Measurements from ENCODE around the gene ABHD2.

The ABHD2 gene

GRCh38 chr15:89192136-89192535, 103.9 kb downstream of the ABHD2 start:
- H3K27me3 ChIP-seq (ENCODE audit: control insufficient read depth, insufficient read depth, low read length, poor library complexity, severe bottlenecking), result no peaks in the 10 kb centered on the region
- no peak overlapping the region for H3K4me3 ChIP-seq (ENCODE audit: insufficient read depth, low read depth, low read length)
- peaks cover 7% of the 10 kb centered on the region for H3K36me3 ChIP-seq (ENCODE audit: control insufficient read depth, insufficient read depth, low read length)
- H3K27ac ChIP-seq (ENCODE audit: insufficient read depth, low read depth, low read length, poor library complexity, severe bottlenecking), result no peak overlapping the region
- no peaks in the 10 kb centered on the region for H3K9me3 ChIP-seq (ENCODE audit: control insufficient read depth, low read length)
- WGBS, 2 experiments, result 79 to 86% methylated on average over 2 of the region's 2 CpGs
- H3K4me1 ChIP-seq (ENCODE audit: control insufficient read depth, insufficient read depth, low read length), result peaks cover 9% of the 10 kb centered on the region

GRCh38 chr15:89192766-89193165, 104.5 kb downstream of the ABHD2 start:
- Histone ChIP-seq H3K27me3 (ENCODE audit: control insufficient read depth, insufficient read depth, low read length, poor library complexity, severe bottlenecking) (no peaks in the 10 kb centered on the region), H3K4me3 (ENCODE audit: insufficient read depth, low read depth, low read length) (no peak overlapping the region), H3K27ac (ENCODE audit: insufficient read depth, low read depth, low read length, poor library complexity, severe bottlenecking) (no peak overlapping the region), H3K9me3 (ENCODE audit: control insufficient read depth, low read length) (no peaks in the 10 kb centered on the region), H3K4me1 (ENCODE audit: control insufficient read depth, insufficient read depth, low read length) (peaks cover 14% of the 10 kb centered on the region), H3K36me3 (ENCODE audit: control insufficient read depth, insufficient read depth, low read length) (peaks cover 7% of the 10 kb centered on the region)
- WGBS, 2 experiments, result 84 to 89% methylated on average over 3 of the region's 3 CpGs

GRCh38 chr15:89194608-89195007, 106.4 kb downstream of the ABHD2 start:
- no peak overlapping the region for H3K27ac ChIP-seq (ENCODE audit: insufficient read depth, low read depth, low read length, poor library complexity, severe bottlenecking)
- H3K4me1 ChIP-seq (ENCODE audit: control insufficient read depth, insufficient read depth, low read length), result peaks cover 32% of the 10 kb centered on the region
- H3K36me3 ChIP-seq (ENCODE audit: control insufficient read depth, insufficient read depth, low read length), result peaks cover 7% of the 10 kb centered on the region
- H3K27me3 ChIP-seq (ENCODE audit: control insufficient read depth, insufficient read depth, low read length, poor library complexity, severe bottlenecking), result no peaks in the 10 kb centered on the region
- H3K4me3 ChIP-seq (ENCODE audit: insufficient read depth, low read depth, low read length), result no peak overlapping the region
- 84 to 92% methylated on average over 4 of the region's 4 CpGs for WGBS, 2 experiments
- no peaks in the 10 kb centered on the region for H3K9me3 ChIP-seq (ENCODE audit: control insufficient read depth, low read length)

- Histone ChIP-seq H3K27ac (ENCODE audit: insufficient read depth, low read depth, low read length, poor library complexity, severe bottlenecking) (no peak overlapping the region), H3K4me3 (ENCODE audit: insufficient read depth, low read depth, low read length) (no peak overlapping the region), H3K9me3 (ENCODE audit: control insufficient read depth, low read length) (no peaks in the 10 kb centered on the region), H3K27me3 (ENCODE audit: control insufficient read depth, insufficient read depth, low read length, poor library complexity, severe bottlenecking) (no peaks in the 10 kb centered on the region), H3K36me3 (ENCODE audit: control insufficient read depth, insufficient read depth, low read length) (peaks cover 5% of the 10 kb centered on the region), H3K4me1 (ENCODE audit: control insufficient read depth, insufficient read depth, low read length) (peaks cover 42% of the 10 kb centered on the region)
- WGBS, 2 experiments, result 81 to 84% methylated on average over 8 of the region's 8 CpGs
Observed at GRCh38 chr15:89195836-89196235, 107.6 kb downstream of the ABHD2 start.

- no peak overlapping the region for H3K27ac ChIP-seq (ENCODE audit: insufficient read depth, low read depth, low read length, poor library complexity, severe bottlenecking)
Observed at GRCh38 chr15:89196241-89196640, 108.0 kb downstream of the ABHD2 start.

GRCh38 chr15:89196994-89197393, 108.7 kb downstream of the ABHD2 start:
- WGBS, 2 experiments, result 89 to 91% methylated on average over 7 of the region's 7 CpGs
- H3K27ac ChIP-seq (ENCODE audit: insufficient read depth, low read depth, low read length, poor library complexity, severe bottlenecking), result peak overlapping the region; percentile 87
- H3K4me1 ChIP-seq (ENCODE audit: control insufficient read depth, insufficient read depth, low read length), result peaks cover 42% of the 10 kb centered on the region
- no peaks in the 10 kb centered on the region for H3K27me3 ChIP-seq (ENCODE audit: control insufficient read depth, insufficient read depth, low read length, poor library complexity, severe bottlenecking)
- H3K36me3 ChIP-seq (ENCODE audit: control insufficient read depth, insufficient read depth, low read length), result no peaks in the 10 kb centered on the region
- no peaks in the 10 kb centered on the region for H3K9me3 ChIP-seq (ENCODE audit: control insufficient read depth, low read length)
- H3K4me3 ChIP-seq (ENCODE audit: insufficient read depth, low read depth, low read length), result no peak overlapping the region

More at GRCh38 chr15:89196241-89196640, 108.0 kb downstream of the ABHD2 start:
- Histone ChIP-seq H3K27me3 (ENCODE audit: control insufficient read depth, insufficient read depth, low read length, poor library complexity, severe bottlenecking) (no peaks in the 10 kb centered on the region), H3K36me3 (ENCODE audit: control insufficient read depth, insufficient read depth, low read length) (peaks cover 1% of the 10 kb centered on the region), H3K4me3 (ENCODE audit: insufficient read depth, low read depth, low read length) (no peak overlapping the region), H3K9me3 (ENCODE audit: control insufficient read depth, low read length) (no peaks in the 10 kb centered on the region), H3K4me1 (ENCODE audit: control insufficient read depth, insufficient read depth, low read length) (peaks cover 42% of the 10 kb centered on the region)
- 89 to 93% methylated on average over 6 of the region's 6 CpGs for WGBS, 2 experiments

- Histone ChIP-seq H3K4me3 (ENCODE audit: insufficient read depth, low read depth, low read length) (no peak overlapping the region), H3K9me3 (ENCODE audit: control insufficient read depth, low read length) (no peaks in the 10 kb centered on the region), H3K27ac (ENCODE audit: insufficient read depth, low read depth, low read length, poor library complexity, severe bottlenecking) (peak overlapping the region; percentile 87), H3K27me3 (ENCODE audit: control insufficient read depth, insufficient read depth, low read length, poor library complexity, severe bottlenecking) (no peaks in the 10 kb centered on the region), H3K36me3 (ENCODE audit: control insufficient read depth, insufficient read depth, low read length) (no peaks in the 10 kb centered on the region), H3K4me1 (ENCODE audit: control insufficient read depth, insufficient read depth, low read length) (peaks cover 42% of the 10 kb centered on the region)
- 1 to 7% methylated on average over 4 of the region's 4 CpGs for WGBS, 2 experiments
Observed at GRCh38 chr15:89197503-89197971, 109.3 kb downstream of the ABHD2 start.

- Histone ChIP-seq H3K27me3 (ENCODE audit: control insufficient read depth, insufficient read depth, low read length, poor library complexity, severe bottlenecking) (no peaks in the 10 kb centered on the region), H3K36me3 (ENCODE audit: control insufficient read depth, insufficient read depth, low read length) (no peaks in the 10 kb centered on the region), H3K9me3 (ENCODE audit: control insufficient read depth, low read length) (no peaks in the 10 kb centered on the region), H3K4me3 (ENCODE audit: insufficient read depth, low read depth, low read length) (no peak overlapping the region), H3K4me1 (ENCODE audit: control insufficient read depth, insufficient read depth, low read length) (peaks cover 42% of the 10 kb centered on the region), H3K27ac (ENCODE audit: insufficient read depth, low read depth, low read length, poor library complexity, severe bottlenecking) (peak overlapping the region; percentile 87)
- WGBS, 2 experiments, result 77 to 79% methylated on average over 2 of the region's 2 CpGs
Observed at GRCh38 chr15:89198196-89198595, 109.9 kb downstream of the ABHD2 start.

GRCh38 chr15:89198934-89199333, 110.7 kb downstream of the ABHD2 start:
- WGBS, 2 experiments, result 64 to 71% methylated on average over 3 of the region's 3 CpGs
- Histone ChIP-seq H3K4me1 (ENCODE audit: control insufficient read depth, insufficient read depth, low read length) (peaks cover 42% of the 10 kb centered on the region), H3K36me3 (ENCODE audit: control insufficient read depth, insufficient read depth, low read length) (no peaks in the 10 kb centered on the region), H3K9me3 (ENCODE audit: control insufficient read depth, low read length) (no peaks in the 10 kb centered on the region), H3K27me3 (ENCODE audit: control insufficient read depth, insufficient read depth, low read length, poor library complexity, severe bottlenecking) (no peaks in the 10 kb centered on the region), H3K27ac (ENCODE audit: insufficient read depth, low read depth, low read length, poor library complexity, severe bottlenecking) (peak overlapping the region; percentile 75), H3K4me3 (ENCODE audit: insufficient read depth, low read depth, low read length) (no peak overlapping the region)

- Histone ChIP-seq H3K36me3 (ENCODE audit: control insufficient read depth, insufficient read depth, low read length) (no peaks in the 10 kb centered on the region), H3K27ac (ENCODE audit: insufficient read depth, low read depth, low read length, poor library complexity, severe bottlenecking) (peak overlapping the region; percentile 75), H3K4me3 (ENCODE audit: insufficient read depth, low read depth, low read length) (no peak overlapping the region), H3K9me3 (ENCODE audit: control insufficient read depth, low read length) (no peaks in the 10 kb centered on the region), H3K27me3 (ENCODE audit: control insufficient read depth, insufficient read depth, low read length, poor library complexity, severe bottlenecking) (no peaks in the 10 kb centered on the region), H3K4me1 (ENCODE audit: control insufficient read depth, insufficient read depth, low read length) (peaks cover 42% of the 10 kb centered on the region)
- 26 to 28% methylated on average over 6 of the region's 6 CpGs for WGBS, 2 experiments
Observed at GRCh38 chr15:89199746-89200145, 111.5 kb downstream of the ABHD2 start.

GRCh38 chr15:89200182-89200581, 111.9 kb downstream of the ABHD2 start:
- Histone ChIP-seq H3K4me1 (ENCODE audit: control insufficient read depth, insufficient read depth, low read length) (peaks cover 42% of the 10 kb centered on the region), H3K27ac (ENCODE audit: insufficient read depth, low read depth, low read length, poor library complexity, severe bottlenecking) (no peak overlapping the region), H3K4me3 (ENCODE audit: insufficient read depth, low read depth, low read length) (no peak overlapping the region), H3K27me3 (ENCODE audit: control insufficient read depth, insufficient read depth, low read length, poor library complexity, severe bottlenecking) (no peaks in the 10 kb centered on the region), H3K9me3 (ENCODE audit: control insufficient read depth, low read length) (no peaks in the 10 kb centered on the region), H3K36me3 (ENCODE audit: control insufficient read depth, insufficient read depth, low read length) (no peaks in the 10 kb centered on the region)
- 92% methylated on average over 12 of the region's 12 CpGs for WGBS, 2 experiments

Data from ectodermal cell (in vitro differentiated cells).